Endodermal cell (in vitro differentiated cells): ENCODE results near the gene SLC6A8. TPM values are rescaled to one million over a fixed set of nuclear protein-coding genes. Genes with fewer than 3 reads are reported as not detected.
A peak's percentile ranks its signal among the peaks of the same experiment; 100 is the strongest.

Experiments
- DNase-seq: peaks from one replicate; pipeline ENCODE4 v3.0.0-alpha.2; 2017
- H3K27ac ChIP-seq: 2 replicates; pipeline ENCODE4 v1.5.1; 2013; ENCODE audit warnings: mild to moderate bottlenecking, low read depth, low read length, moderate library complexity
- H3K27me3 ChIP-seq: 2 replicates; pipeline ENCODE4 v1.6.1; 2013; ENCODE audit warnings: mild to moderate bottlenecking, low read length, moderate library complexity; ENCODE audit not compliant: insufficient read depth, control insufficient read depth, poor library complexity, severe bottlenecking
- H3K36me3 ChIP-seq: 2 replicates; pipeline ENCODE4 v1.7.0; 2013; ENCODE audit warnings: mild to moderate bottlenecking, low read length, moderate library complexity; ENCODE audit not compliant: control insufficient read depth, insufficient read depth
- H3K4me1 ChIP-seq: one replicate; pipeline ENCODE4 v1.7.0; 2013; ENCODE audit warnings: low read length; ENCODE audit not compliant: control insufficient read depth, insufficient read depth
- H3K4me3 ChIP-seq: 2 replicates; pipeline ENCODE4 v1.5.1; 2013; ENCODE audit warnings: mild to moderate bottlenecking, low read length, moderate library complexity
- H3K9ac ChIP-seq: 2 replicates; pipeline ENCODE4 v1.6.1; 2013; ENCODE audit warnings: mild to moderate bottlenecking, low read length, moderate library complexity; ENCODE audit not compliant: poor library complexity, severe bottlenecking; ENCODE audit errors: extremely low read depth
- H3K9me3 ChIP-seq: 2 replicates; pipeline ENCODE4 v1.6.1; 2013; ENCODE audit warnings: mild to moderate bottlenecking, low read length, moderate library complexity; ENCODE audit not compliant: control insufficient read depth
- H3K27ac Mint-ChIP-seq: 2 replicates; pipeline ENCODE4 v1.8.0; 2020; ENCODE audit warnings: mixed read lengths
- H3K27me3 Mint-ChIP-seq: 2 replicates; pipeline ENCODE4 v1.8.0; 2021; ENCODE audit warnings: mild to moderate bottlenecking, mixed read lengths; ENCODE audit not compliant: insufficient read depth
- H3K36me3 Mint-ChIP-seq: 2 replicates; pipeline ENCODE4 v1.8.0; 2020; ENCODE audit warnings: low read depth, mixed read lengths
- H3K4me1 Mint-ChIP-seq: 2 replicates; pipeline ENCODE4 v1.8.0; 2020; ENCODE audit warnings: mixed read lengths
- H3K4me3 Mint-ChIP-seq: 2 replicates; pipeline ENCODE4 v1.8.0; 2020; ENCODE audit warnings: mild to moderate bottlenecking, moderate library complexity, mixed read lengths
- H3K9me3 Mint-ChIP-seq: 2 replicates; pipeline ENCODE4 v1.8.0; 2020; ENCODE audit warnings: mild to moderate bottlenecking, mixed read lengths
- CTCF ChIP-seq: fragments of 200-600 bp; sonication (generic); conservative IDR thresholded peaks from 2 replicates; pipeline ENCODE4 v1.5.0; 2021; ENCODE audit warnings: antibody characterized with exemption, mild to moderate bottlenecking
- WGBS, 2 experiments: methylation state at CpG; one replicate each; pipeline versions ENCODE4 v1.1.5 to v1.1.7; 2013; ENCODE audit warnings: missing lambda C conversion rate in 2 of 2, mixed read lengths in 1 of 2; ENCODE audit not compliant: insufficient coverage in 1 of 2, insufficient read length in 1 of 2; 5-methylcytosine and 5-hydroxymethylcytosine counted together
- long read RNA-seq, 4 experiments: library from polyadenylated mRNA in 2 of 4; library from RNA in 1 of 4; library from capped mRNA in 1 of 4; stranded (forward) in 3 of 4; unstranded in 1 of 4; transcript quantifications; one replicate each; pipeline ENCODE4 v2.0.0, GENCODE V29; 2020 to 2021; ENCODE audit warnings: inconsistent platforms in 1 of 4
- polyA plus RNA-seq, 2 experiments: library from polyadenylated mRNA; stranded (reverse); fragments of 50-300 nt; gene quantifications; one replicate each; pipeline ENCODE4 v1.2.3, GENCODE V29; 2013
- total RNA-seq, 2 donors: library from RNA; stranded (reverse); fragmentation: NEBNext Ultra II Directional in 1 of 2; extraction: Animal tissue kit (Norgen Biotek cat#: 25700) in 1 of 2; gene quantifications; 2 replicates in 1 of 2; 3 replicates in 1 of 2; pipeline ENCODE4 v1.2.1, GENCODE V29; 2021

Gene SLC6A8
- total RNA-seq = 100 to 1,000 TPM in 1 of 2 donors, 10 to 100 TPM in 1; 57.6 to 121 TPM
- 144 TPM for polyA plus RNA-seq (2013, experiment 1 of 2)
- 117 TPM for polyA plus RNA-seq (2013, experiment 2 of 2)
- long read RNA-seq, experiment 1, transcript SLC6A8-201 (13 exons, 3,763 nt) = major isoform, 17 of 53 reads
- long read RNA-seq, experiment 1, partial matches to known transcripts = 19 of 53 reads
- long read RNA-seq, experiment 1, other reads (novel, unspliced or antisense) = 17 of 53 reads
- long read RNA-seq, experiment 2, transcript SLC6A8-201 (13 exons, 3,763 nt) = major isoform, 70 of 101 reads
- long read RNA-seq, experiment 2, partial matches to known transcripts = 19 of 101 reads
- long read RNA-seq, experiment 2, other reads (novel, unspliced or antisense) = 12 of 101 reads
- long read RNA-seq, experiment 3, partial matches to known transcripts = 1 of 3 reads
- long read RNA-seq, experiment 3, other reads (novel, unspliced or antisense) = 2 of 3 reads
- long read RNA-seq, experiment 4, partial matches to known transcripts = 2 of 6 reads
- long read RNA-seq, experiment 4, other reads (novel, unspliced or antisense) = 3 of 6 reads

- Mint-ChIP-seq H3K9me3 (peaks cover 50% of the 10 kb centered on the region), H3K4me3 (peak within 1 kb of the TSS; percentile 47), H3K36me3 (peaks cover 5% of the 10 kb centered on the region), H3K27ac (peak within 1 kb of the TSS; percentile 64), H3K4me1 (peaks cover 9% of the 10 kb centered on the region), H3K27me3 (no peaks in the 10 kb centered on the region)
- peak; percentile 70 for TF ChIP-seq CTCF
- WGBS, 2 experiments = 1 to 17% methylated on average over 1 to 36 of the region's 66 CpGs
- no peaks in the 10 kb centered on the region for H3K36me3 ChIP-seq
- H3K9me3 ChIP-seq = no peaks in the 10 kb centered on the region
- peak within 1 kb of the TSS; percentile 96 for H3K27ac ChIP-seq
- no peak within 1 kb of the TSS for H3K9ac ChIP-seq
- no peaks in the 10 kb centered on the region for H3K4me1 ChIP-seq
- peak; percentile 87 for DNase-seq
- no peaks in the 10 kb centered on the region for H3K27me3 ChIP-seq
- H3K4me3 ChIP-seq = no peak within 1 kb of the TSS
Observed at GRCh38 chrX:153687121-153688039, at the start of gene SLC6A8. Gene SLC6A8, plus strand, starts transcription at chrX:153687926. Its CDS starts 649 bp downstream, at chrX:153688575.

- Histone ChIP-seq H3K9ac (no peak overlapping the region), H3K9me3 (no peaks in the 10 kb centered on the region), H3K4me1 (no peaks in the 10 kb centered on the region), H3K4me3 (no peak overlapping the region), H3K27me3 (peaks cover 24% of the 10 kb centered on the region), H3K36me3 (no peaks in the 10 kb centered on the region), H3K27ac (no peak overlapping the region)
- Mint-ChIP-seq H3K27me3 (peaks cover 41% of the 10 kb centered on the region), H3K4me3 (no peak overlapping the region), H3K4me1 (peaks cover 3% of the 10 kb centered on the region), H3K27ac (no peak overlapping the region), H3K36me3 (no peaks in the 10 kb centered on the region), H3K9me3 (peaks cover 53% of the 10 kb centered on the region)
- 80 to 92% methylated on average over 1 to 6 of the region's 6 CpGs for WGBS, 2 experiments
- no peak for TF ChIP-seq CTCF
- DNase-seq = peak; percentile 28
Observed at GRCh38 chrX:153638041-153638371, 49.7 kb upstream of the SLC6A8 start.

GRCh38 chrX:153638436-153639176 lies 49.1 kb upstream of the SLC6A8 start:
- no peaks in the 10 kb centered on the region for H3K4me1 ChIP-seq
- no peak overlapping the region for H3K9ac ChIP-seq
- Mint-ChIP-seq H3K27ac (no peak overlapping the region), H3K36me3 (no peaks in the 10 kb centered on the region), H3K4me1 (peaks cover 3% of the 10 kb centered on the region), H3K4me3 (no peak overlapping the region), H3K9me3 (peaks cover 54% of the 10 kb centered on the region), H3K27me3 (peaks cover 47% of the 10 kb centered on the region)
- no peak overlapping the region for H3K4me3 ChIP-seq
- TF ChIP-seq CTCF = no peak
- DNase-seq = peak; percentile 30
- H3K9me3 ChIP-seq = no peaks in the 10 kb centered on the region
- no peak overlapping the region for H3K27ac ChIP-seq
- H3K27me3 ChIP-seq = peaks cover 30% of the 10 kb centered on the region
- no peaks in the 10 kb centered on the region for H3K36me3 ChIP-seq
- WGBS, 2 experiments = 83 to 100% methylated on average over 2 to 20 of the region's 20 CpGs
